Glomerular visceral epithelial cell (primary cell): ENCODE measurements around the gene ZNF333.
"Not testable (repeated sequence)": the region's sequence is repeated elsewhere in the genome, so short reads cannot be mapped to it uniquely, and the experiment has no call there.

Experiments
- DNase-seq: peaks from one replicate; pipeline ENCODE4 v3.0.0-alpha.2; 2016; ENCODE audit errors: extremely low spot score

The ZNF333 gene

DNA sequence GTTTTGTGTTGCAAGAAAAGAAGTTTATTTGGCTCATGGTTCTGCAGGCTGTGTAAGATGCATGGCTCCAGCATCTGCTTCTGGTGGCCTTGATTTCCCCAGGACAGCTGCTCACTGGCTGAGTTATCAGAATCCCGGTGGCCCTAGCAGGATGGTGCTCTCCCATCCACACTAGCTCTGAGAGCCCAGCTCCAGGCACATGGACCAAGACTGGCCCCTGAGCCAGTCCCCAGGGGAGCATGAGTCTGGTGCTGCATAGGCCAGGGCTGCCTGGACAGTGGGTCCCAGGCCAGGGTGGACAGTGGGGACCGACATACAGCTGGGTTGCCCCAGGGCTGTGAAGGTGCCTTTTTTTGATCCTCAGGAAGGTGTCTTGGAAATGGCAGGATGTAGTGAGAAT lies 78.2 kb downstream of the ZNF333 start:
- DNase-seq: no peak

GRCh38 chr19:14769201-14769600 lies 79.4 kb downstream of the ZNF333 start:
- DNase-seq: no peak

DNA sequence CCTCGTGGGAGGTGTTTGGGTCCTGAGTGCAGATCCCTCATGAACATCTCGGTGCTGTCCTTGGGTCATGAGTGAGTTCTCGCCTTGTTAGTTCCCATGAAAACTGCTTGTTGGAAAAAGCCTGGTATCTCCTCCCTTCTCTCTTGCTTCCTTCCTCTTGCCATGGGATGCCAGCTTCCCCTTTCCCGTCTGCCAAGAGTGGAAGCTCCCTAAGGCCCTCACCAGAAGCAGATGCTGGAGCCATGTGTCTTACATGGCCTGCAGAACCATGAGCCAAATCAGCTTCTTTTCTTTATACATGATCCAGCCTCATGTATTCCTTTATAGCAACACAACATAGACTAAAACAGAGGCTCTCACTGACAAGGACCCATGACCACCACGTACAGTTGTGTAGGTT lies 80.3 kb downstream of the ZNF333 start:
- no peak for DNase-seq

DNA sequence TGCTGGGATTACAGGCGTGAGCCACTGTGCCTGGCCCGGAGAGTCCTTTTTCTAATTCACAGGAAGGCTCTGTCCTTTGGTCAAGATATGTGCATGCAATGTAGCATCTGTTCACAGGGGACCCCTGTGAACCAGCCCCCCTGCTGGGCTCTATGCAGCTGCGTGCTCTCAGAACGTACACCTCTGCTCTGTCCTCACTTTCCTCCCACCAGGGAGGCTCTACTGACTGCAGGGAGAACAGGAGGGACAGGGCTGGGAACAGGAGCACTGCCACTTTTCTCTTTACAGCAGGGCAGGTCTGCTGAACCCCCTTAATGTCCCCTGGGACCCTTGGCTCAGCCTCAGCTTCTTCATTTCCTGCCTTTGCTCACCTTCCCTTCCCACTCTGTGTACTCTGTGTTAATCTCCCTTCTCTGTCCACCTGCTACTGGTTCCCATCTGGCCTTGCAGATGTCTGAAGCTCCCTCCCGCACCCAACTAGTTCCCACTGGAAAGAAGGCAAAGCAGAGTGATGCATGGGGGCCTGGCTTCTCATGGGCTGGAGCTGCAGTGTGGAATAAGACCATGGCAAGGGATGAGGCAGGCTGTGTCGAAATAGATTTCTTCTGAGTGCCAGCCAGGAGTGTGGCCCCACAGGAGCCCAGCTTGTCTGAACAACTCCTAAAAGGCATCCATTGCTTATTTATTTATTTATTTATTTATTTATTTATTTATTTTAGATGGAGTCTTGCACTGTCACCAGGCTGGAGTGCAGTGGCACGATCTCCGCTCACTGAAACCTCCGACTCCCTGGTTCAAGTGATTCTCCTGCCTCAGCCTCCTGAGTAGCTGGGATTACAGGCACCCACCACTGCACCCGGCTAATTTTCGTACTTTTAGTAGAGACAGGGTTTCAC lies 81.3 kb downstream of the ZNF333 start:
- no peak for DNase-seq

DNA sequence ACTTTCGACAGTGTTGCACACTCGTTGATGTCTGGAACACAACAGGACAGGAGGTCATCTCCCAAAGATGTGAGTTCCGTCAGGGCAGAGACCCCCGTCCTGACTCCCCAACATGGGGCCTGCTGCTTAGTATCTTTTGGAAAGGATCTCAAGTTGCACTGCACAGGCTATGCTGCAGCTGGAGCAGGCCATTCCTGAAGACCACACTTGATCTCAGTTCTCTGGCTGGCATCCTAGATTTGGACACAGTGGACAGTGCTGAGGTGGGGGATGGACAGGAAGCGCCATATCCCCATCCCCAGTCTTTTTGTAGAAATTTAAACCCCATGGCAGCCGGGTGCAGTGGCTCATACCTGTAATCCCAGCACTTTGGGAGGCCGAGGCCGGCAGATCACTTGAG lies 82.6 kb downstream of the ZNF333 start:
- DNase-seq: no peak

GRCh38 chr19:14772995-14773394 lies 83.1 kb downstream of the ZNF333 start:
- no peak for DNase-seq

GRCh38 chr19:14773722-14774121 lies 83.9 kb downstream of the ZNF333 start:
- not testable (repeated sequence) for DNase-seq

- no peak for DNase-seq
Measured at GRCh38 chr19:14774373-14774772, 84.5 kb downstream of the ZNF333 start.

- DNase-seq: not testable (repeated sequence)
Measured at GRCh38 chr19:14775326-14775725, 85.5 kb downstream of the ZNF333 start.

DNA sequence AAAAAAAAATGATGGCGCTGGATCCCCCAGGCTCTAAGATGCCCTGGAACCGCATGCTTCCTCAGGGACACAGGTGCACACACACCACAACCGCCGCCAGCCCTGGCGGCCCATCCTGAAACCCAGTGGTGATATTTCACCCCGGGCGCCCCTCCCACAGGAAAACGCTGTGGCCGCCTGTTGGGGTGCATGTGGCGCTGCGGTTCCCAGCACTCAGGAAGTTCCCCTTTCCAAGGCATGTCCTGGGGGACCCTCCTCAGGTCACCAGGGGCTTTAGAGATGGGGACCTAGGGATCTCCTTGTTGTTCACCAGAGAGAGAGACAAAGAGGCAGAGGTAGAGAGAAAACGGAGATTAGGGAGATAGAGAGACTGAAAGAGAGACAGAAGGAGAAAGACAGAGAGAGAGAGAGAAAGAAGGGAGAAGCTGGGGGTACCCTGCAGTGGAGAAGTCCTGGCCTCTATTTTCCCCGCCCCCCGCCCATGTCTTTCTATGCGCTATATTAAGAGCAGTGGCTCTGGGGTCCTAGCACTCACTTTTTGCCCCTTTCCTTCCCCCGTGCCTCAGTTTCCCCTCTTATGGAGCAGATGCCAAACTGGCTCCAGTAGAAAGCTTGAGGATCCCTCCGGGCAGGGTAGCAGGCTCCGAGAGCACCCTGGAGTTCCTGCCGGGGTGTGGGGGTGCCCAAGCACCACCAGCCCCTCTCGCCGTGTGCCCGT lies 86.2 kb downstream of the ZNF333 start:
- DNase-seq: no peak

DNA sequence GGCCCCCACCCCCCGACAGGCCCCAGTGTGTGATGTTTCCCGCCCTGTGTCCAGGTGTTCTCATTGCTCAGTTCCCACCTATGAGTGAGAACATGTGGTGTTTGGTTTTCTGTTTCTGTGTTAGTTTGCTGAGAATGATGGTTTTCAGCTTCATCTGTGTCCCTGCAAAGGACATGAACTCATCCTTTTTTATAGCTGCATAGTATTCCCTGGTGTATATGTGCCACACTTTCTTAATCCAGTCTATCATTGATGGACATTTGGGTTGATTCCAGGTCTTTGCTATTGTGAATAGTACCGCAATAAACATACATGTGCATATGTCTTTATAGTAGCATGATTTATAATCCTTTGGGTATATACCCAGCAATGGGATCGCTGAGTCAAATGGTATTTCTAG lies 87.8 kb downstream of the ZNF333 start:
- not testable (repeated sequence) for DNase-seq

DNA sequence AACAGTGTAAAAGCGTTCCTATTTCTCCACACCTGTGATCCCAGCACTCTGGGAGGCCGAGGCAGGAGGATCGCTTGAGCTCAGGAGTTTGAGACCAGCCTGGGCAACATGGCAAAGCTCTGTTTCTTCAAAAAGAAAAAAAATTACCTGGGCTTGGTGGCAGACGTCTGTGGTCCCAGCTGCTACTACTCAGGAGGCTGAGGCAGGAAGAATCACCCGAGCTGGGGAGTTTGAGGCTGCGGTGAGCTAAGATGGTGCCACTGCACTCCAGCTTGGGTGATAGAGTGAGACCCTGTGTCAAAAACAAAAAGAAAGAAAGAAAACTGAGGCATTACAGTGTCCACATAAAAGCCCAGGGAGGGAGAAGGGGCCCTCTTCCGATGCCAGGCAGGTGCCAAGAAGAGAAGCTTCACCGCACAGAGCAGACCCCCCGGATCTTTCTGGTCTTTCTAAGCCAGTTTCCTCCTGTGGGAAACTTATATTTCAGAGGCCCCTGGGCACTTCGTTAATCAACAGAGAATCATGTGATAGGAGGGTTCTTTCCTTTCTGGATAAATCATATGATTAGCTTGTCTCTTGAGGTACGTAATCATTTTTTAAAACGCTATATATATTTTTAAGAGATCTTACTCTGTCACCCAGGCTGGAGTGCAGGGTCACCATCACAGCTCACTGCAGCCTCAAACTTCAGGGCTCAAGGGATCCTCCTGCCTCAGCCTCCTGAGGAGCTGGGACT lies 88.4 kb downstream of the ZNF333 start, which contains the start of gene ADGRE2:
Gene ADGRE2 (minus strand): TSS at position 451 of the 736 bp plus-strand sequence. CDS start 1,804 bp downstream, outside the sequence.
- DNase-seq: not testable (repeated sequence)

GRCh38 chr19:14779151-14779550 lies 89.3 kb downstream of the ZNF333 start:
- DNase-seq: no peak

- not testable (repeated sequence) for DNase-seq
Measured at GRCh38 chr19:14780622-14781225, 90.9 kb downstream of the ZNF333 start.

- not testable (repeated sequence) for DNase-seq
Measured at GRCh38 chr19:14781713-14782536, 92.1 kb downstream of the ZNF333 start.

DNA sequence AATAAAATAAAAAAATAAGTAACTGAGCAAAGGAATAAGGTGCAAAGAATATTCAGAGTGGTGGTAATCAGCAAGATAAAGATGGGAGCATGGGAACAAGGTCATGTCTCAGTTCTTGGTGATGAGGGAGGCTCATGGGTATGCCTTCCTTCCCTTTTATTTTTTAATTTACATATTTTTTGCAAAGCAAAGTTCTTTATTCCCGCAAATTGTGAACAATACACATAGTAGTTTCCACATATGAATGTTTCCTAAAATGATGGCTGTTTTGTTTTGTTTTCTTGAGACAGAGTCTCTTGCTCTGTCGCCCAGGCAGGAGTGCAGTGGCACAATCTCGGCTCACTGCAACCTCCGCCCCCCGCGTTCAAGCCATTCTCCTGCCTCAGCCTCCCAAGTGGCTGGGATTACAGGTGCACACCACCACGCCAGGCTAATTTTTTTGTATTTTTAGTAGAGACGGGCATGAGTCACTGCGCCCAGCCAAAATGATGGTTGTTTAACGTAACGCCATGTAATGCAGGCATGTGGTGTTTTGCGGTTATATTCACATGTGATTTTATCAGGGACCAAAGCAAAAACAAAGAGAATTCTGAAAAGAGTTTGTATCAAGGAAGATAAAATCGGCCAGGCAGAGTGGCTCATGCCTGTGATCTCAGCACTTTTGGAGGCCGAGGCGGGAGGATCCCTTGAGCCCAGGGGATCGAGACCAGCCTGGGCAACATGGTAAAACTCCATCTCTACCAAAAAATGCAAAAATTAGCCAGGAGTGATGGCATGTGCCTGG lies 93.0 kb downstream of the ZNF333 start:
- no peak for DNase-seq
